HFFc6 (cell line): ENCODE results near the gene ATG16L2. TPM values are rescaled to one million over a fixed set of nuclear protein-coding genes. Genes with fewer than 3 reads are reported as not detected.
A peak's percentile ranks its signal among the peaks of the same experiment; 100 is the strongest.
"Not testable (repeated sequence)": the region's sequence is repeated elsewhere in the genome, so short reads cannot be mapped to it uniquely, and the experiment has no call there.

Experiments
- DNase-seq: peaks from one replicate; pipeline ENCODE4 v3.0.0-alpha.2; 2018
- H3K27ac Mint-ChIP-seq: 2 replicates; pipeline ENCODE4 v1.8.0; 2020; ENCODE audit warnings: mild to moderate bottlenecking, mixed read lengths
- H3K27me3 Mint-ChIP-seq: 2 replicates; pipeline ENCODE4 v1.8.0; 2021; ENCODE audit warnings: mild to moderate bottlenecking, moderate library complexity, mixed read lengths; ENCODE audit not compliant: insufficient read depth
- H3K36me3 Mint-ChIP-seq: 2 replicates; pipeline ENCODE4 v1.8.0; 2021; ENCODE audit warnings: low read depth, mixed read lengths
- H3K4me1 Mint-ChIP-seq: 2 replicates; pipeline ENCODE4 v1.8.0; 2020; ENCODE audit warnings: low read depth, mixed read lengths
- H3K4me3 Mint-ChIP-seq: 2 replicates; pipeline ENCODE4 v1.8.0; 2020; ENCODE audit warnings: mild to moderate bottlenecking, moderate library complexity, mixed read lengths
- H3K9me3 Mint-ChIP-seq: 2 replicates; pipeline ENCODE4 v1.8.0; 2020; ENCODE audit warnings: mild to moderate bottlenecking, mixed read lengths
- total RNA-seq, 6 experiments: library from RNA; stranded (reverse); fragmentation: NEBNext Ultra II Directional; extraction: Animal tissue kit (Norgen Biotek cat#: 25700); gene quantifications; 2 replicates in 1 of 6; 3 replicates in 5 of 6; pipeline ENCODE4 v1.2.3, GENCODE V29; 2021
- TF ChIP-seq, protein P1 (sequence below): fragments of 200-600 bp; sonication (generic); IDR thresholded peaks from 2 replicates; pipeline ENCODE4 v1.5.0; 2021; ENCODE audit warnings: antibody characterized with exemption, mild to moderate bottlenecking

ATG16L2 gene
- total RNA-seq, 6 experiments from 2014 or later: 5.4 to 9.5 (median 7.6) TPM

DNA sequence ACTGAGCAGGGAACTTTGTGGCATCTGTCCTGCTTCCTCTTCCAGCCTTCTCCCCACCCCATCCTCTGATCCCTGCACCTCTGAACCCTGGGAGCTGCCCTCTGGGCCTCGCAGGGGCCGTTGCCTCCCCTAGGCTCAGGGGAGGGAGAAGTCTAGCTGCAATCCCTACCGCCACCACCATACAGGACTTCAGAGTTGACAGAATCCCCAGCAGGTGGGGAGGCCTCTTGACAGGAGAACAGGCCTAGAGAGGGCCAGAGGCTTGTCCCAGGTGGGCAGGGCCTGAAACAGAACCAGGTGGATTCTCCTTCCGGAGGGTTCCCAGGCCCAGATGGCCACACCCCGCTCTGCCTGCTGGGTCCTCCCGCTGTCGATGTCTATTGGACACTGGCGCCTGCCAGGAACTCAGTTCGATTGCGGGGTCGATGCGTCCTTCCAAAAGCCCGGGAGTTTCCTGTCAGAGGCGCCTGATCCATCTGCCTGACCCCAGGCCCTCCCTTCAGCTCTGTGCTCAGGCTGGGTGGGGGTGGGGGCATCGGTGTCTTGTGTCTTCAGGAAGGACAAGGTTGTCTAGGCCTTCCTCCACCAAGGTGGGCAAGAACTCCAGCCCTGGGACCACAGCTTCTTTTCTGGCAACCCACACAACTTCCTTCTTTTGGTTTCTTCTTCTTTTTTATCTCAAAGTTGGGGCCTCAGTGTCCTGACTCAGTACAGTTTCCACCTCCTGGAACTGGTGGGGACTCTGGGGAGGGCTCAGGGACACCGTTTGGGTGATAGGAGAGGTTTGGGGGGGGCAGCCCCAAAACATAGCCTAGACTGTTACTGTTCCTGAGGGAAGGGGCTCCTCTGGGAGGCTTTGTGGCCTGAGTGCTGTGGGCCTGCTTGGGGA is 26.8 kb upstream of the ATG16L2 start:
- H3K27ac Mint-ChIP-seq: no peak overlapping the region
- no peak overlapping the region for H3K4me3 Mint-ChIP-seq
- no peaks in the 10 kb centered on the region for H3K36me3 Mint-ChIP-seq
- TF ChIP-seq, protein P1, sequence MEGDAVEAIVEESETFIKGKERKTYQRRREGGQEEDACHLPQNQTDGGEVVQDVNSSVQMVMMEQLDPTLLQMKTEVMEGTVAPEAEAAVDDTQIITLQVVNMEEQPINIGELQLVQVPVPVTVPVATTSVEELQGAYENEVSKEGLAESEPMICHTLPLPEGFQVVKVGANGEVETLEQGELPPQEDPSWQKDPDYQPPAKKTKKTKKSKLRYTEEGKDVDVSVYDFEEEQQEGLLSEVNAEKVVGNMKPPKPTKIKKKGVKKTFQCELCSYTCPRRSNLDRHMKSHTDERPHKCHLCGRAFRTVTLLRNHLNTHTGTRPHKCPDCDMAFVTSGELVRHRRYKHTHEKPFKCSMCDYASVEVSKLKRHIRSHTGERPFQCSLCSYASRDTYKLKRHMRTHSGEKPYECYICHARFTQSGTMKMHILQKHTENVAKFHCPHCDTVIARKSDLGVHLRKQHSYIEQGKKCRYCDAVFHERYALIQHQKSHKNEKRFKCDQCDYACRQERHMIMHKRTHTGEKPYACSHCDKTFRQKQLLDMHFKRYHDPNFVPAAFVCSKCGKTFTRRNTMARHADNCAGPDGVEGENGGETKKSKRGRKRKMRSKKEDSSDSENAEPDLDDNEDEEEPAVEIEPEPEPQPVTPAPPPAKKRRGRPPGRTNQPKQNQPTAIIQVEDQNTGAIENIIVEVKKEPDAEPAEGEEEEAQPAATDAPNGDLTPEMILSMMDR: no peak
- H3K9me3 Mint-ChIP-seq: no peaks in the 10 kb centered on the region
- H3K27me3 Mint-ChIP-seq: peaks cover 4% of the 10 kb centered on the region
- H3K4me1 Mint-ChIP-seq: peaks cover 25% of the 10 kb centered on the region
- no peak for DNase-seq

DNA sequence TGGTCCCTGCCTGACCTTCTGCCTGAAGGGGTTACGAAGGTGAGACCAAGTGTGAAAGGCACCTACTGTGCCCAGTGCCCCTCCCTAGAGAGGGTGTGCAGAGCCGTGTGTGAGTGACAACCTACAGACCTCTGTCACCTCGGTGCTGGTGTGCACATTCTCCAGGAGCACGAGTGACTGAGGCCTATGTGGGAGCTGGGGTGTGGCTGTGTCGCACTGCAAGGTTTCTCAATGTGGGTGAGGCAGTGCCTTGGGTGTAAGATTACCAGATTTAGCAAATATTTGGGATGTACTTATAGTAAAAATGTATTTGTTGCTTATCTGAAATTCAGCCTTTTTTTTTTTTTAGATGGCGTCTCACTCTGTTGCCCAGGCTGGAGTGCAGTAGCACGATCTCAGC is 26.0 kb upstream of the ATG16L2 start:
- H3K36me3 Mint-ChIP-seq: no peaks in the 10 kb centered on the region
- H3K4me1 Mint-ChIP-seq: peaks cover 33% of the 10 kb centered on the region
- H3K4me3 Mint-ChIP-seq: no peak overlapping the region
- H3K27me3 Mint-ChIP-seq: peaks cover 4% of the 10 kb centered on the region
- no peaks in the 10 kb centered on the region for H3K9me3 Mint-ChIP-seq
- no peak overlapping the region for H3K27ac Mint-ChIP-seq
- DNase-seq: no peak
- TF ChIP-seq, protein P1: no peak

DNA sequence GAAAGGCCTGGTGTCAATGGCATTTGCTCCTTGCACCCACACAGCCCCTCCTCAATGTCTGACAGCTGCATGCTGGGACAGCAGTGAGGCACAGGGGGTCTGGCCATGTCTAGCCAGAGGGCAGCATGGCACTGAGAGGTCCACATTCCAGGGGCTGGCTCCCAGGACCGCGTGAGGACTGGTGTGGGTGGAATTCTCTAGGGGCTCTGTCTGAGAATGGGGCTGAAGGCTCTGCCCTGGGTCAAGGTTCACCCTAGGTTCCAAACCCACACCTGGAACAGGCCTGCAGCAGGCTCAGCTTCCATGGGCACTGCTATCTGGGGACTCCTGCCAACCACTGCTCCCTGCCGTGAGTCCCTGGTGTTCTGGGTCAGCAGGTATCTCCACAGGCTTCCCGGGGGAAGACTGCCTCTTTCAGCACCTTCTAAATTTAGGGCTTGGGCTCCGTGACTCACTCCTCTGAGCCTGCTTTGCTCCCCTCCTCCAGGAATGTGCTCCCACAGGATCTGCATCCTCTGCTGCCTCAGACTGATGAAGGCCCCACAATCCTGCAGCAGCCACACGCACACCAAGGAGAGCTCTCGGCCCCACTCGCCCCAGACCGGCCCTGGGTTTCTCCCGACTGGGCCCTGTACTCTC is 24.6 kb upstream of the ATG16L2 start:
- Mint-ChIP-seq H3K4me1 (peaks cover 45% of the 10 kb centered on the region), H3K27ac (peak overlapping the region; percentile 25; the same call in 1 of the 2 replicates), H3K36me3 (no peaks in the 10 kb centered on the region), H3K4me3 (0 out of 2 replicates have a peak overlapping the region, but pooled peaks have one; percentile 12), H3K9me3 (no peaks in the 10 kb centered on the region), H3K27me3 (peaks cover 3% of the 10 kb centered on the region)
- TF ChIP-seq, protein P1: no peak
- DNase-seq: peak; percentile 47

DNA sequence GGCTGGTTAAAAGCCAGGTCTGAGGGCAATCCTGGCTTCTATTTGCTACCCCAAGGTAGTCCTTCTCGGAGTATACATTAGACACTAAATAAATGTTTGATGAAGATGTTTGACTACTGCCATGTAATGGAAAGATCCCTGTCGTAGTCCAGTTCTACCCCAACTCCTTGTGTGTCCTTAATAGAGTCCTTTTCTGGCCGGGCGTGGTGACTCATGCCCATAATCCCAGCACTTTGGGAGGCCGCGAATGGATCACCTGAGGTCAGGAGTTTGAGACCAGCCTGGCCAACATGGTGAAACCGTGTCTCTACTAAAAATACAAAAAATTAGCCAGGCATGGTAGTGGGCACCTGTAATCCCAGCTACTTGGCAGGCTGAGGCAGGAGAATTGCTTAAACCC is 23.0 kb upstream of the ATG16L2 start:
- not testable (repeated sequence) for H3K27me3 Mint-ChIP-seq, DNase-seq, H3K27ac Mint-ChIP-seq, H3K9me3 Mint-ChIP-seq, H3K36me3 Mint-ChIP-seq, H3K4me3 Mint-ChIP-seq
- peaks cover 49% of the 10 kb centered on the region for H3K4me1 Mint-ChIP-seq

DNA sequence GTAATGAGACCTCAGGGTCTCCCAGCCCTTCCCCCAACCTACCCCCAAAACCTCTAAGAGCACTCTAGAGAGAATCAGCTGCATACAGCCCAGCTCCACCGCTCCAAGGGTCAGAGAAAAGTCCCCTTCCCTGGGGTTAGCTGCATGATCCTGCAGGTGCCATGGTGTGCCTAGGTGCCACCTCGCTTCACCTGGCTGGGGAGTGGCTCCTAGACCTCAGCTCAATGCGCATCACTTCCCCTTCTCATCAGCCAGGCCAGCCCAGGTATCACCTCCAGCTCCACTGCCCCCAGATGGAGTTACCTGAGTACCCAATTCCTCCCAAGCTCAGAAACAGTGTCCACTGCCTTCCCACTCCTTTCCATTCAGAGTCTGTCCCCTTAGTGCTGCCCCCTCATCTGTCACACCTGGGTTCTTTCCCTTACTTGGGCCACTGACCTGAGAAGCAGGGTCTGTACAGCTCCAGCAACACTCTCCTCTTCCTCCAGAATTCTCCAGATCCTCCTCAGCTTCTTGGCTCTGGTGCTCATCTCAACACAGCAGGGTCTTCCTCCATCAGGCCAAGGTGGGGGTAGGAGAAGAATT is 21.7 kb upstream of the ATG16L2 start:
- Mint-ChIP-seq H3K4me1 (peaks cover 49% of the 10 kb centered on the region), H3K4me3 (no peak overlapping the region), H3K27ac (peak overlapping the region; percentile 96; the same call in 1 of the 2 replicates)

More for the DNA sequence above, 21.7 kb upstream of the ATG16L2 start:
- no peaks in the 10 kb centered on the region; the same call in 1 of the 2 replicates for H3K9me3 Mint-ChIP-seq
- DNase-seq: no peak
- peaks cover 2% of the 10 kb centered on the region for H3K27me3 Mint-ChIP-seq
- TF ChIP-seq, protein P1: no peak
- no peaks in the 10 kb centered on the region for H3K36me3 Mint-ChIP-seq
